HCT116 (cell line): ENCODE results near the gene SIN3B. TPM values are rescaled to one million over a fixed set of nuclear protein-coding genes. Genes with fewer than 3 reads are reported as not detected.

Source experiments
- ATAC-seq: fragments of 200-7000 bp; cut with Tn5 transposase; 2 replicates; pipeline ENCODE4 v1.9.1; 2020; ENCODE audit warnings: mild to moderate bottlenecking, moderate library complexity
- BruUV-seq: library from RNA; stranded (reverse); fragments of 400-500 nt; replicated peaks from 2 replicates; lab custom pipeline; 2021; lab: Mats Ljungman, UMichigan
- CTCF ChIA-PET: fragments of 300-600 bp; sonication (Branson Sonifier 250); formaldehyde crosslinking; loops from one replicate; lab custom pipeline; 2021; ENCODE audit warnings: antibody characterized with exemption; lab: Charles Lee
- POLR2A ChIA-PET: fragments of 300-600, 350-600 bp; sonication (Branson Sonifier 250); formaldehyde crosslinking; loops from one replicate; lab custom pipeline; 2021; ENCODE audit warnings: antibody characterized with exemption; lab: Charles Lee
- RAD21 ChIA-PET, 2 experiments: fragments of 300-600 bp; sonication (Branson Sonifier 250); formaldehyde crosslinking; loops; one replicate each; lab custom pipeline; 2023; ENCODE audit warnings: low total read pairs in 2 of 2; ENCODE audit not compliant: uncharacterized antibody in 2 of 2, unreplicated experiment in 2 of 2, low non-redundant PET in 1 of 2; lab: Charles Lee
- DNase-seq: peaks from one replicate; pipeline ENCODE4 v3.0.0-alpha.2; 2010; ENCODE audit warnings: low read depth, low spot score
- H2AFZ ChIP-seq: fragments of 200-600 bp; shearing (Covaris generic), sonication (generic); 2 replicates; pipeline ENCODE4 v1.6.1; 2017; ENCODE audit warnings: low read depth, mixed run types, mixed read lengths, antibody characterized with exemption, low read length; ENCODE audit not compliant: poor library complexity, severe bottlenecking
- H3K27ac ChIP-seq: 2 replicates; pipeline ENCODE4 v1.5.1; 2012; ENCODE audit warnings: low read depth, low read length
- H3K27me3 ChIP-seq: fragments of 200-600 bp; sonication (generic); 2 replicates; pipeline ENCODE4 v1.6.1; 2016; ENCODE audit warnings: mixed run types, low read length, mixed read lengths; ENCODE audit not compliant: insufficient read depth
- H3K36me3 ChIP-seq, 2 experiments: fragments of 200-500 bp in 1 of 2; fragments of 200-600 bp in 1 of 2; sonication (Bioruptor generic) in 1 of 2; sonication (generic) in 1 of 2; 2 replicates each; pipeline versions ENCODE4 v1.5.1 to v1.6.1; 2014 to 2016; ENCODE audit warnings: low read length in 2 of 2, inconsistent platforms in 1 of 2, mixed read lengths in 1 of 2, mixed run types in 1 of 2; ENCODE audit not compliant: insufficient read depth in 2 of 2, control insufficient read depth in 1 of 2
- H3K4me1 ChIP-seq, 2 experiments: fragments of 200-600 bp in 1 of 2; sonication (generic) in 1 of 2; 2 replicates each; pipeline versions ENCODE4 v1.5.1 to v1.6.1; 2012 to 2017; ENCODE audit warnings: low read length in 2 of 2, inconsistent platforms in 1 of 2, mild to moderate bottlenecking in 1 of 2, mixed read lengths in 1 of 2, mixed run types in 1 of 2, moderate library complexity in 1 of 2; ENCODE audit not compliant: insufficient read depth in 2 of 2, control insufficient read depth in 1 of 2
- H3K4me2 ChIP-seq: fragments of 200-600 bp; sonication (generic); 2 replicates; pipeline ENCODE4 v1.6.1; 2017; ENCODE audit warnings: mixed run types, low read length, mixed read lengths
- H3K4me3 ChIP-seq, 2 experiments: fragments of 200-600 bp in 1 of 2; sonication (generic) in 1 of 2; replicated peaks in 1 of 2; 2 replicates each; pipeline ENCODE4 v1.5.1; 2011 to 2016; ENCODE audit warnings: low read length in 2 of 2, control low read depth in 1 of 2, low read depth in 1 of 2, mild to moderate bottlenecking in 1 of 2, mixed read lengths in 1 of 2, mixed run types in 1 of 2
- H3K79me2 ChIP-seq: fragments of 200-600 bp; sonication (generic); 2 replicates; pipeline ENCODE4 v1.6.1; 2017; ENCODE audit warnings: mild to moderate bottlenecking, mixed run types, low read length, moderate library complexity, mixed read lengths; ENCODE audit not compliant: insufficient read depth
- H3K9ac ChIP-seq: fragments of 200-600 bp; sonication (generic); 2 replicates; pipeline ENCODE4 v1.6.1; 2016; ENCODE audit warnings: low read length, mixed read lengths
- H3K9me2 ChIP-seq: fragments of 200-600 bp; sonication (generic), shearing (Covaris generic); 2 replicates; pipeline ENCODE4 v1.6.1; 2017; ENCODE audit warnings: mixed run types, mild to moderate bottlenecking, moderate library complexity; ENCODE audit not compliant: insufficient read depth
- H3K9me3 ChIP-seq, 2 experiments: fragments of 200-500 bp in 1 of 2; fragments of 200-600 bp in 1 of 2; sonication (Bioruptor generic) in 1 of 2; sonication (generic) in 1 of 2; 2 replicates each; pipeline ENCODE4 v1.6.1; 2014 to 2017; ENCODE audit warnings: low read length in 2 of 2, mixed read lengths in 2 of 2, inconsistent platforms in 1 of 2, low read depth in 1 of 2, mild to moderate bottlenecking in 1 of 2, mixed run types in 1 of 2, moderate library complexity in 1 of 2; ENCODE audit not compliant: control insufficient read depth in 1 of 2, insufficient read depth in 1 of 2
- H4K20me1 ChIP-seq: fragments of 200-600 bp; sonication (generic), shearing (Covaris generic); 2 replicates; pipeline ENCODE4 v1.6.1; 2017; ENCODE audit warnings: mixed run types, mild to moderate bottlenecking, moderate library complexity; ENCODE audit not compliant: insufficient read depth
- CBX3 ChIP-seq: IDR thresholded peaks from 2 replicates; pipeline ENCODE4 v1.6.1; 2012; ENCODE audit warnings: low read depth
- CEBPB ChIP-seq: IDR thresholded peaks from 2 replicates; pipeline ENCODE4 v1.6.1; 2012; ENCODE audit warnings: low read depth
- EGR1 ChIP-seq: IDR thresholded peaks from 2 replicates; pipeline ENCODE4 v1.6.1; 2012; ENCODE audit warnings: low read depth
- ELF1 ChIP-seq: IDR thresholded peaks from 2 replicates; pipeline ENCODE4 v1.6.1; 2012; ENCODE audit warnings: low read depth, borderline replicate concordance
- JUND ChIP-seq: IDR thresholded peaks from 2 replicates; pipeline ENCODE4 v1.6.1; 2012
- POLR2AphosphoS5 ChIP-seq: IDR thresholded peaks from 2 replicates; pipeline ENCODE4 v1.6.1; 2011; ENCODE audit warnings: mild to moderate bottlenecking, low read depth, low read length, moderate library complexity
- RAD21 ChIP-seq: IDR thresholded peaks from 2 replicates; pipeline ENCODE4 v1.6.1; 2012; ENCODE audit warnings: low read depth, mild to moderate bottlenecking
- SIN3A ChIP-seq: IDR thresholded peaks from 2 replicates; pipeline ENCODE4 v1.6.1; 2012; ENCODE audit warnings: low read depth
- SP1 ChIP-seq: IDR thresholded peaks from 2 replicates; pipeline ENCODE4 v1.6.1; 2012; ENCODE audit warnings: low read depth
- TCF7L2 ChIP-seq: IDR thresholded peaks from 2 replicates; pipeline ENCODE4 v1.7.0; 2011; ENCODE audit warnings: borderline replicate concordance, inconsistent platforms; ENCODE audit not compliant: insufficient read depth, insufficient read length; ENCODE audit errors: extremely low read depth
- YY1 ChIP-seq: IDR thresholded peaks from 2 replicates; pipeline ENCODE4 v1.6.1; 2011; ENCODE audit warnings: low read length, low read depth, moderate library complexity, mild to moderate bottlenecking; ENCODE audit not compliant: insufficient replicate concordance; ENCODE audit errors: extremely low read depth
- ZFX ChIP-seq: fragments of 450-650 bp; IDR thresholded peaks from 2 replicates; pipeline ENCODE4 v1.6.1; 2017
- ZNF274 ChIP-seq: fragments of 200-500 bp; sonication (Bioruptor generic); IDR thresholded peaks from 2 replicates; pipeline ENCODE4 v1.6.1; 2014; ENCODE audit warnings: mild to moderate bottlenecking, low read depth, low read length, inconsistent platforms
- intact Hi-C: fragments of 100-400 bp; cut with micrococcal nuclease; formaldehyde crosslinking; loops from 2 replicates; pipeline ENCODE4 v1.10.0; 2022
- total RNA-seq: library from RNA; stranded (reverse); gene quantifications from one replicate; pipeline ENCODE4 v1.2.1, GENCODE V29; 2021; ENCODE audit not compliant: unreplicated experiment
- TF ChIP-seq, protein P1 (sequence below): IDR thresholded peaks from 2 replicates; pipeline ENCODE4 v1.6.1; 2012; ENCODE audit warnings: low read depth

Gene SIN3B
- total RNA-seq, 1 experiment from 2014 or later, result 59.9 TPM

DNA sequence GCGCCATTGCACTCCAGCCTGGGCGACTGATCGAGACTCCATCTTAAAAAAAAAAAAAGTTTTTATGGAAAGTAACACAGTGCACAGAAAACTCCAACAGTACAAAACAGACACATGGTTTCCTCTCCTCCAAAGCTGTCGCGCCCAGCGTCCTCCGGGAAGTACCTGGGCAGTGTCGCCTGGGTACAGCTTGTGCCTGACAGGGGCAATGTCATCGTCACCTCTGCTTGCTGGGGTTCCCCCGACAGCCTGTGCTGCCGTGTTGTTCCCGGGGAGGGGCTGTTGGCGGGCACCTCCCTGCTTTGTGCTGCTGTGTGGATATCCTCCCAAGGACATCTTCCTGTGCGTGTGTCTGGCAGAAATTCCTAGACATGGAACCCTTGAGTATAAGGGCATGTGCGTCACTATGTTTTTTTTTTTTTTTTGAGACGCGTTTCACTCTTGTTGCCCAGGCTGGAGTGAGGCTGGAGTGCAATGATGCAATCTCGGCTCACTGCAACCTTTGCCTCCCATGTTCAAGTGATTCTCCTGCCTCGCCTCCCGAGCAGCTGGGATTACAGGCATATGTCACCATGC is 57.2 kb downstream of the SIN3B start (continued):
- TF ChIP-seq, protein P1, sequence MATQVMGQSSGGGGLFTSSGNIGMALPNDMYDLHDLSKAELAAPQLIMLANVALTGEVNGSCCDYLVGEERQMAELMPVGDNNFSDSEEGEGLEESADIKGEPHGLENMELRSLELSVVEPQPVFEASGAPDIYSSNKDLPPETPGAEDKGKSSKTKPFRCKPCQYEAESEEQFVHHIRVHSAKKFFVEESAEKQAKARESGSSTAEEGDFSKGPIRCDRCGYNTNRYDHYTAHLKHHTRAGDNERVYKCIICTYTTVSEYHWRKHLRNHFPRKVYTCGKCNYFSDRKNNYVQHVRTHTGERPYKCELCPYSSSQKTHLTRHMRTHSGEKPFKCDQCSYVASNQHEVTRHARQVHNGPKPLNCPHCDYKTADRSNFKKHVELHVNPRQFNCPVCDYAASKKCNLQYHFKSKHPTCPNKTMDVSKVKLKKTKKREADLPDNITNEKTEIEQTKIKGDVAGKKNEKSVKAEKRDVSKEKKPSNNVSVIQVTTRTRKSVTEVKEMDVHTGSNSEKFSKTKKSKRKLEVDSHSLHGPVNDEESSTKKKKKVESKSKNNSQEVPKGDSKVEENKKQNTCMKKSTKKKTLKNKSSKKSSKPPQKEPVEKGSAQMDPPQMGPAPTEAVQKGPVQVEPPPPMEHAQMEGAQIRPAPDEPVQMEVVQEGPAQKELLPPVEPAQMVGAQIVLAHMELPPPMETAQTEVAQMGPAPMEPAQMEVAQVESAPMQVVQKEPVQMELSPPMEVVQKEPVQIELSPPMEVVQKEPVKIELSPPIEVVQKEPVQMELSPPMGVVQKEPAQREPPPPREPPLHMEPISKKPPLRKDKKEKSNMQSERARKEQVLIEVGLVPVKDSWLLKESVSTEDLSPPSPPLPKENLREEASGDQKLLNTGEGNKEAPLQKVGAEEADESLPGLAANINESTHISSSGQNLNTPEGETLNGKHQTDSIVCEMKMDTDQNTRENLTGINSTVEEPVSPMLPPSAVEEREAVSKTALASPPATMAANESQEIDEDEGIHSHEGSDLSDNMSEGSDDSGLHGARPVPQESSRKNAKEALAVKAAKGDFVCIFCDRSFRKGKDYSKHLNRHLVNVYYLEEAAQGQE, result no peak
- TF ChIP-seq RAD21 (no peak), EGR1 (no peak), CEBPB (no peak), TCF7L2 (no peak), JUND (no peak), SP1 (no peak), ELF1 (no peak)
- TF ChIP-seq, all 23 proteins: peak for 0

DNA sequence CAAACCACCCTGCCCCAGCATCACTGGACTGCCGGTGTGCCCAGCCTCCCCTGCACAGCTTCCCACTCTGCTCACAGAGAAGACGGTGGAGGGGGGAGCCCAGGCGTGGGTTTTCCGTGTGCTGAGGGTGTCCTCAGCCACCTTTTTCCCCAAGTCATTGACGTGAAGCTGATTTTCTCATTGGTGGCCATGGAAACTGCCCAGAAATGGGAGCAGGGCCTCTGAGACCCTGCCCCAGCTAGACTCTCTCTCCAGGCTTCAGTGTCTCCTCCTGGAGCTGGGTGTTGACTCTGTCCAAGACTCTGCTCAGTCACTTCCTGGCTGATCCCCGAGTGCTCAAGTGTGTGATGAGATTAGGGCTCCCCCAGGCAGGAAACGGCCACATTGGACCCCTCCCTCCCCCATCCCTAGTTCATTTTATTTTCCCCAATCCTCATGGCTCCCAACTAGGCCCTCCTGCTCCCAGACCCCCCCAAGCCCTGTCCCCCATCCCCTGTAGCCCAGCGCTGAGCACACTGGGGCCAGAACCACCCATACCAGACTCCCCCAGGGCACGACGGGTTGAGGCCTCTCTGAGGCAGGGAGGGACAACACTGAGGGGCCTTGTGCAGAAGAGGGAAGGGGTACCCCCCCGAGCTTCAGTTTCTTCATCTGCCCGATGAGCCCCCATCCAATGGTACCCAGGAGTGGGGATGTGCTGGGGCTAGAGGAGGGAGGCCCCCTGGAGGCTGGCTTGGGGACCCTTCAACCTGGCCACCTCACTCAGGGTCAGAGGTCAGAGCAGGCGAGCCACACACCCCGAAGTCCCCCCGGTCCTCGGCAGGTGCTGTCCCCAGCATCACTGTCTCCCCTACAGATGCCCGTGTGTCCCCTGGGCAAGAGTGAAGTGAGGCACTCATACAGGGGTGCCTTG is 58.4 kb downstream of the SIN3B start:
- Histone ChIP-seq H4K20me1 (no peaks in the 10 kb centered on the region), H3K4me1 (no peaks in the 10 kb centered on the region), H3K9ac (no peak overlapping the region), H3K79me2 (no peaks in the 10 kb centered on the region), H3K4me2 (no peak overlapping the region), H3K27ac (no peak overlapping the region), H3K27me3 (no peaks in the 10 kb centered on the region), H3K9me3 (peaks cover under 1% of the 10 kb centered on the region in 2 experiments; a peak in 1 of 4 replicates), H3K36me3 (no peaks in the 10 kb centered on the region), H3K4me3 (no peak overlapping the region), H2AFZ (no peak overlapping the region), H3K9me2 (no peaks in the 10 kb centered on the region)
- no peak for TF ChIP-seq CBX3
- TF ChIP-seq SP1, result no peak
- TF ChIP-seq POLR2AphosphoS5, result no peak
- no peak for TF ChIP-seq ZFX
- TF ChIP-seq CEBPB, result no peak
- TF ChIP-seq, protein P1, result no peak
- TF ChIP-seq JUND, result no peak
- no peak for TF ChIP-seq ZNF274
- TF ChIP-seq SIN3A, result no peak
- no peak for TF ChIP-seq YY1
- ATAC-seq (no peak), DNase-seq (no peak)
- intact Hi-C loops, result no loop called here
- ChIA-PET CTCF (interaction anchor here (0.6 kb wide), 1 partner anchor 111 kb away, joined by 3 read pairs; no protein-coding TSS in a partner anchor), RAD21 (interaction anchor here in 1 of 2 experiments (0.7 kb wide), 1 partner anchor 114 kb away, joined by 3 read pairs; no protein-coding TSS in a partner anchor), POLR2A (no interaction called here)
- no TSS peak for BruUV-seq
